ENCODE measurements around the gene MRPS31.

Gene MRPS31

GRCh38 chr13:40770934-40771618 lies at the start of gene MRPS31:
Gene MRPS31 (minus strand): TSS chr13:40771190. CDS start chr13:40771136, 54 bp downstream.
- DNase-seq, result peak; percentile 97

- DNase-seq, result no peak
Measured at GRCh38 chr13:40819797-40820315, 48.9 kb upstream of the MRPS31 start.

GRCh38 chr13:40818926-40819325 lies 47.9 kb upstream of the MRPS31 start:
- DNase-seq, result no peak

- DNase-seq, result no peak
Measured at GRCh38 chr13:40814803-40815202, 43.8 kb upstream of the MRPS31 start.

- no peak for DNase-seq
Measured at GRCh38 chr13:40813667-40814454, 42.9 kb upstream of the MRPS31 start.

- DNase-seq, result no peak
Measured at GRCh38 chr13:40812724-40813445, 41.9 kb upstream of the MRPS31 start.

- DNase-seq, result no peak
Measured at GRCh38 chr13:40812102-40812501, 41.1 kb upstream of the MRPS31 start.

- DNase-seq, result no peak
Measured at GRCh38 chr13:40809471-40809870, 38.5 kb upstream of the MRPS31 start.

- no peak for DNase-seq
Measured at GRCh38 chr13:40806241-40806640, 35.3 kb upstream of the MRPS31 start.

- no peak for DNase-seq
Measured at GRCh38 chr13:40803316-40803715, 32.3 kb upstream of the MRPS31 start.

- DNase-seq, result no peak
Measured at GRCh38 chr13:40801255-40802217, 30.5 kb upstream of the MRPS31 start.

GRCh38 chr13:40800559-40800958 lies 29.6 kb upstream of the MRPS31 start:
- DNase-seq, result no peak

GRCh38 chr13:40799508-40799907 lies 28.5 kb upstream of the MRPS31 start:
- no peak for DNase-seq

GRCh38 chr13:40798380-40798779 lies 27.4 kb upstream of the MRPS31 start:
- DNase-seq, result no peak

- no peak for DNase-seq
Measured at GRCh38 chr13:40796649-40797048, 25.7 kb upstream of the MRPS31 start.

GRCh38 chr13:40794414-40795368 lies 23.7 kb upstream of the MRPS31 start:
- no peak for DNase-seq

GRCh38 chr13:40793339-40793738 lies 22.3 kb upstream of the MRPS31 start:
- DNase-seq, result no peak

GRCh38 chr13:40792284-40793051 lies 21.5 kb upstream of the MRPS31 start:
- no peak for DNase-seq

GRCh38 chr13:40790154-40790616 lies 19.2 kb upstream of the MRPS31 start:
- DNase-seq, result no peak
